Loucy (cell line): Measurements from ENCODE around the gene RSF1.

Experiments used
- EZH2phosphoT487 ChIP-seq: fragments of 200-600 bp; IDR thresholded peaks from 2 replicates; pipeline ENCODE4 v1.6.1; 2018; ENCODE audit warnings: antibody characterized with exemption, mild to moderate bottlenecking, moderate library complexity, borderline replicate concordance
- TF ChIP-seq, protein P1 (sequence below): fragments of 200-600 bp; sonication (generic); conservative IDR thresholded peaks from 2 replicates; pipeline ENCODE4 v1.5.1; 2014; ENCODE audit warnings: mild to moderate bottlenecking, antibody characterized with exemption, low read length

DNA sequence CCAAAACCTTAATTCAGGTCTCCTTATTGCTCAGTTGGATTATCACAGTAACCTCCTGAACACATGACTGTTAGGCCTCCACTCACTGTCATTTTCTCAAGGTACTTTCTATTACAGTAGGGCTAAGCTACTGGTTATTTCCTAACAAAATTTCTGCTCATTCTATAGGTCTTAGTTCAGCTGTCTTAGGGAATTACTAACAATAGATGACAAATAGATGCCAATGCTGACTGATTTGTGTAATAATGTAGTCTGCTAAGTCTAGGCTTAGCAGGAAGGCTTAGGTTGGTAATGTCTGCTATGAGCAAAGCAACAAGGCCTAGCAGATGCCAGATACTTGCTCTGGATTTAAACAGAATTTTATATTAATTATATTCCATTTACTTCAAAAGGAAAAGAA lies 58.1 kb downstream of the RSF1 start:
- TF ChIP-seq EZH2phosphoT487, result no peak
- TF ChIP-seq, protein P1, sequence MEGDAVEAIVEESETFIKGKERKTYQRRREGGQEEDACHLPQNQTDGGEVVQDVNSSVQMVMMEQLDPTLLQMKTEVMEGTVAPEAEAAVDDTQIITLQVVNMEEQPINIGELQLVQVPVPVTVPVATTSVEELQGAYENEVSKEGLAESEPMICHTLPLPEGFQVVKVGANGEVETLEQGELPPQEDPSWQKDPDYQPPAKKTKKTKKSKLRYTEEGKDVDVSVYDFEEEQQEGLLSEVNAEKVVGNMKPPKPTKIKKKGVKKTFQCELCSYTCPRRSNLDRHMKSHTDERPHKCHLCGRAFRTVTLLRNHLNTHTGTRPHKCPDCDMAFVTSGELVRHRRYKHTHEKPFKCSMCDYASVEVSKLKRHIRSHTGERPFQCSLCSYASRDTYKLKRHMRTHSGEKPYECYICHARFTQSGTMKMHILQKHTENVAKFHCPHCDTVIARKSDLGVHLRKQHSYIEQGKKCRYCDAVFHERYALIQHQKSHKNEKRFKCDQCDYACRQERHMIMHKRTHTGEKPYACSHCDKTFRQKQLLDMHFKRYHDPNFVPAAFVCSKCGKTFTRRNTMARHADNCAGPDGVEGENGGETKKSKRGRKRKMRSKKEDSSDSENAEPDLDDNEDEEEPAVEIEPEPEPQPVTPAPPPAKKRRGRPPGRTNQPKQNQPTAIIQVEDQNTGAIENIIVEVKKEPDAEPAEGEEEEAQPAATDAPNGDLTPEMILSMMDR, result no peak
